ENCODE measurements around the gene PLA2G2A.

PLA2G2A gene

GRCh38 chr1:19926296-19927129 lies 52.9 kb downstream of the PLA2G2A start:
- DNase-seq (ENCODE audit: low read depth), result no peak

Data from activated T-cell treated with anti-CD3 and anti-CD28 coated beads for 48 hours (primary cell).